A549 (cell line): ENCODE data around the gene PAK2. TPM values are rescaled to one million over a fixed set of nuclear protein-coding genes. Genes with fewer than 3 reads are reported as not detected.

Experiments
- ATAC-seq, 2 experiments: fragments of 200-7000 bp in 1 of 2; fragments of >200 bp in 1 of 2; cut with Nextera tagmentation in 1 of 2; cut with Tn5 transposase in 1 of 2; 3 replicates each; pipeline versions ENCODE4 v1.8.0 to v1.9.1; 2018 to 2020; ENCODE audit warnings: mild to moderate bottlenecking in 1 of 2, moderate library complexity in 1 of 2
- CTCF ChIA-PET: fragments of 300-600 bp; sonication (Branson Sonifier 250); formaldehyde crosslinking; extraction: SDS; loops from one replicate; lab custom pipeline; 2021; ENCODE audit warnings: antibody characterized with exemption, inconsistent platforms; lab: Yijun Ruan, JAX
- POLR2A ChIA-PET: fragments of 350-600 bp; formaldehyde crosslinking; extraction: SDS; loops from one replicate; lab custom pipeline; 2021; ENCODE audit warnings: antibody characterized with exemption, inconsistent platforms; lab: Yijun Ruan, JAX
- DNase-seq, 2 experiments: peaks; one replicate each; pipeline versions ENCODE4 v3.0.0 to v3.0.0-alpha.2; 2011 to 2016; ENCODE audit warnings: low read depth in 1 of 2, low spot score in 1 of 2
- FAIRE-seq: peaks from 2 replicates; lab custom pipeline; 2011; peaks lifted over from hg19 to GRCh38; lab: Jason Lieb, UNC
- H3K27ac ChIP-seq, 2 experiments: fragments of >200 bp; sonication (Bioruptor Twin); formaldehyde crosslinking; 3 replicates each; pipeline ENCODE4 v1.5.1; 2016 to 2017
- H3K4me1 ChIP-seq: fragments of >200 bp; sonication (Bioruptor Twin); formaldehyde crosslinking; 3 replicates; pipeline ENCODE4 v1.6.1; 2016
- H3K4me2 ChIP-seq: fragments of >200 bp; sonication (Bioruptor Twin); formaldehyde crosslinking; 3 replicates; pipeline ENCODE4 v1.6.1; 2016
- H3K4me3 ChIP-seq: fragments of >200 bp; sonication (Bioruptor Twin); formaldehyde crosslinking; 3 replicates; pipeline ENCODE4 v1.5.1; 2016
- H3K9me3 ChIP-seq: fragments of >200 bp; sonication (Bioruptor Twin); formaldehyde crosslinking; 3 replicates; pipeline ENCODE4 v1.6.1; 2016
- CHD4 ChIP-seq: fragments of 200-600 bp; sonication (generic); IDR thresholded peaks from 2 replicates; pipeline ENCODE4 v1.6.1; 2016; ENCODE audit warnings: antibody characterized with exemption, mild to moderate bottlenecking, borderline replicate concordance
- GATA3 ChIP-seq: IDR thresholded peaks from 2 replicates; pipeline ENCODE4 v1.6.1; 2012; ENCODE audit warnings: borderline replicate concordance
- HDAC2 ChIP-seq: fragments of 200-600 bp; sonication (generic); IDR thresholded peaks from 2 replicates; pipeline ENCODE4 v1.6.1; 2016
- HOXB5 ChIP-seq: fragments of 250-450 bp; sonication (Bioruptor Pico); IDR thresholded peaks from 2 replicates; pipeline ENCODE4 v1.5.0; 2020; ENCODE audit warnings: mild to moderate bottlenecking, moderate library complexity
- JUN ChIP-seq, 2 experiments: fragments of >200 bp; sonication (Bioruptor Twin); formaldehyde crosslinking; IDR thresholded peaks; 2 replicates in 1 of 2; 3 replicates in 1 of 2; pipeline ENCODE4 v1.6.1; 2016 to 2017
- MAFK ChIP-seq: fragments of 450-650 bp; IDR thresholded peaks from 2 replicates; pipeline ENCODE4 v1.6.1; 2014; ENCODE audit not compliant: partially characterized antibody
- NR3C1 ChIP-seq: fragments of >200 bp; sonication (Bioruptor Twin); formaldehyde crosslinking; IDR thresholded peaks from 3 replicates; pipeline ENCODE4 v1.6.1; 2017
- POLR2A ChIP-seq: IDR thresholded peaks from 2 replicates; pipeline ENCODE4 v1.6.1; 2012; ENCODE audit warnings: mild to moderate bottlenecking, low read length
- RAD21 ChIP-seq, 2 experiments: fragments of >200 bp in 1 of 2; sonication (Bioruptor Twin) in 1 of 2; formaldehyde crosslinking in 1 of 2; IDR thresholded peaks in 1 of 2; conservative IDR thresholded peaks in 1 of 2; 2 replicates in 1 of 2; 3 replicates in 1 of 2; pipeline ENCODE4 v1.6.1; 2012 to 2018; ENCODE audit warnings: inconsistent platforms in 1 of 2
- RFX5 ChIP-seq: fragments of 450-650 bp; IDR thresholded peaks from 2 replicates; pipeline ENCODE4 v1.7.1; 2014; ENCODE audit warnings: antibody characterized with exemption, mild to moderate bottlenecking, moderate library complexity
- RNF2 ChIP-seq: fragments of 200-600 bp; sonication (generic); IDR thresholded peaks from 2 replicates; pipeline ENCODE4 v1.6.1; 2016; ENCODE audit warnings: low read depth, mild to moderate bottlenecking, antibody characterized with exemption, moderate library complexity, borderline replicate concordance
- SMC3 ChIP-seq: fragments of >200 bp; sonication (Bioruptor Twin); formaldehyde crosslinking; IDR thresholded peaks from 3 replicates; pipeline ENCODE4 v1.6.1; 2018; ENCODE audit warnings: inconsistent platforms
- SREBF2 ChIP-seq: fragments of 450-650 bp; IDR thresholded peaks from 2 replicates; pipeline ENCODE4 v1.6.1; 2014; ENCODE audit warnings: mild to moderate bottlenecking, moderate library complexity
- TP53 ChIP-seq: fragments of 250-450 bp; sonication (Bioruptor Pico); IDR thresholded peaks from 2 replicates; pipeline ENCODE4 v1.5.0; 2021; ENCODE audit warnings: mild to moderate bottlenecking, moderate library complexity
- ZNF302 ChIP-seq: fragments of 250-450 bp; sonication (Bioruptor Pico); IDR thresholded peaks from 2 replicates; pipeline ENCODE4 v1.9.0; 2021; ENCODE audit warnings: inconsistent platforms, mild to moderate bottlenecking, moderate library complexity
- WGBS: methylation state at CpG from one replicate; pipeline ENCODE4 v1.1.6; 2017; ENCODE audit errors: missing lambda C conversion rate; 5-methylcytosine and 5-hydroxymethylcytosine counted together
- polyA plus RNA-seq, 4 experiments: library from polyadenylated mRNA; depleted of rRNA in 3 of 4; stranded (reverse); fragments of >200 nt; fragmentation: RNase III in 1 of 4; extraction: RNeasy Plus Mini Kit Qiagen cat#74134 plus additional on column Dnase treatment in 1 of 4; gene quantifications; 2 replicates in 3 of 4; 3 replicates in 1 of 4; pipeline ENCODE4 v1.2.3, GENCODE V29; 2011 to 2017
- TF ChIP-seq, protein P1 (sequence below): fragments of >200 bp; sonication (Bioruptor Twin); formaldehyde crosslinking; IDR thresholded peaks from 3 replicates; pipeline ENCODE4 v1.5.1; 2016
- TF ChIP-seq, protein P2 (sequence below): fragments of 200-600 bp; sonication (generic); IDR thresholded peaks from 2 replicates; pipeline ENCODE4 v1.6.1; 2016; ENCODE audit warnings: antibody characterized with exemption, mild to moderate bottlenecking, moderate library complexity
- TF ChIP-seq, protein P3 (sequence below): fragments of >200 bp; sonication (Bioruptor Twin); formaldehyde crosslinking; IDR thresholded peaks from 3 replicates; pipeline ENCODE4 v1.6.1; 2016
- TF ChIP-seq, protein P4 (sequence below): IDR thresholded peaks from 2 replicates; pipeline ENCODE4 v1.6.1; 2012; ENCODE audit warnings: low read depth, borderline replicate concordance

Gene PAK2
- polyA plus RNA-seq, 2 of the 4 experiments (the other 2 are of a cell fraction): 33.0 to 49.8 TPM

DNA sequence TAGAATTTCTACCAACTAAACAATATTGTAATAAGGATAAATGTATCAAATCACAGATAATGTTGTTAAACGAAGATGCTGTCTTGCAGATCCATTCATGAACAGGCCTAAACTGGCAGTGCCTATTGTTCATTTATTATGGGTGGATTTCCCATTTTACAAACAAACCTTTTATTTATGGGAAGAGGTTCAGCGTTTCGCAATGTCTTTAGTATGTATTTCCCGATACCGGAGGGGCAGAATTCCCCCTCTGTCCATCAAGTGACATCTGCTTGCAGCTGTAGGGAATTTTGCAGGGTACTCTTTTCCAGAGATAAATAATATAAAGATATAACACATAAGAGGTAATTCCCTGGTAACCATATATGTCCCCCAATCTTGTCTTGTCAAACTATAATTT, 33.3 kb upstream of the PAK2 start:
- no peak for ATAC-seq
- Histone ChIP-seq H3K4me2 (no peak overlapping the region), H3K4me3 (no peak overlapping the region), H3K9me3 (no peaks in the 10 kb centered on the region), H3K27ac (no peak overlapping the region), H3K4me1 (0 out of 3 replicates have a peak, but pooled peaks cover 3% of the 10 kb centered on the region)
- TF ChIP-seq NR3C1 (no peak), TP53 (CRISPR knock-in tag) (no peak), MAFK (no peak)
- no peak for DNase-seq
- ChIA-PET POLR2A (no interaction called here), CTCF (interaction anchor here (3.4 kb wide), 1 partner anchor 97 kb away, joined by 14 read pairs; no protein-coding TSS in a partner anchor)
- 81% methylated on average over 5 of the region's 5 CpGs for whole genome bisulfite sequencing
- no peak for FAIRE-seq

DNA sequence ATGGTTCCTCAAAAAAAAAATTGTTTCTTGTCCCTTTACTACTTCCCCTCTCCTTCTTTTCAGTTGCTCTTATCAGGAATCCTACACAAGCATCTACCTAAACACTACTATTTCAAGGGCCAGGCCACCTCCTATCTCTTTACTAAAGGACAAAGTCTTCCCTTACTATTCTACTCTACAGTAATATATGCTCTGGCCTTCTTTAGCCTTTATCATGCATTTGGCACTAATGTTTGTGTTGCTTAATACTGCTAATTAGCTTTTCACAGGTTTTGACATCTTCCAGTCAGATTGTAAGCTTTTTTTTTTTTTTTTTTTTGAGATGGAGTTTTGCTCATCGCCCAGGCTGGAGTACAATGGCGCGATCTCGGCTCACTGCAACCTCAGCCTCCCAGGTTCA, 32.9 kb upstream of the PAK2 start:
- Histone ChIP-seq H3K4me1 (0 out of 3 replicates have a peak, but pooled peaks cover 3% of the 10 kb centered on the region), H3K4me3 (no peak overlapping the region), H3K4me2 (no peak overlapping the region), H3K27ac (no peak overlapping the region), H3K9me3 (no peaks in the 10 kb centered on the region)
- DNase-seq: no peak
- ChIA-PET CTCF (interaction anchor here (2.2 to 3.4 kb wide), 2 partner anchors 22 to 98 kb away, joined by 12 to 14 read pairs; no protein-coding TSS in a partner anchor), POLR2A (no interaction called here)
- ATAC-seq: no peak
- no peak for FAIRE-seq
- 96% methylated on average over 4 of the region's 4 CpGs for WGBS
- TF ChIP-seq SREBF2: no peak
- TF ChIP-seq, all 56 proteins: peak for 0

DNA sequence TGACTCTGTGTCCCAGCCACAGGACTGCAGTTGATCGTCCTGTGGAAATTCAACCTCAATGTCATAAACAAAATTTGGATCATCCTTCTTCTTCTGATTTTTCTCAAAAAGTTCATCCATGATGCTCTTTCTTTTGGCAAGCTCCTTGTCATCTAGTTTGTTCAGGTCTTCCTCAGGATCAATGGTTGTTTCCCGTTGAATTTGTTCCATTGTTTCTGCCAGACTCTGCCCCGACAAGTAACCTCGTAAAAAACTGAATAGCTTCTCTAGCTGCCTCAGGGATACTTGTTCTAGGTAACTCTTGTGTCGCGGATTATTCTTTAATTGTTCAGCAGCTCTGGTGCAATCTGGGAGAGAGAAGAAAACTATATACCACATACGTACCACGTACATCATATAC, 32.1 kb upstream of the PAK2 start:
- Histone ChIP-seq H3K27ac (no peak overlapping the region), H3K4me3 (no peak overlapping the region), H3K9me3 (no peaks in the 10 kb centered on the region), H3K4me1 (0 out of 3 replicates have a peak, but pooled peaks cover 3% of the 10 kb centered on the region), H3K4me2 (no peak overlapping the region)
- TF ChIP-seq RAD21 (conservative IDR thresholded peaks at IDR 0.05 in 1 of 2, IDR thresholded peaks at IDR 0.05 in 1 of 2) (no peak), JUN (IDR thresholded peaks at IDR 0.05) (no peak), HDAC2 (no peak), HOXB5 (no peak), ZNF302 (no peak), RNF2 (no peak), RFX5 (no peak), TP53 (CRISPR knock-in tag) (no peak), CHD4 (no peak), POLR2A (no peak), GATA3 (no peak), SMC3 (no peak), NR3C1 (no peak)
- TF ChIP-seq, protein P1, sequence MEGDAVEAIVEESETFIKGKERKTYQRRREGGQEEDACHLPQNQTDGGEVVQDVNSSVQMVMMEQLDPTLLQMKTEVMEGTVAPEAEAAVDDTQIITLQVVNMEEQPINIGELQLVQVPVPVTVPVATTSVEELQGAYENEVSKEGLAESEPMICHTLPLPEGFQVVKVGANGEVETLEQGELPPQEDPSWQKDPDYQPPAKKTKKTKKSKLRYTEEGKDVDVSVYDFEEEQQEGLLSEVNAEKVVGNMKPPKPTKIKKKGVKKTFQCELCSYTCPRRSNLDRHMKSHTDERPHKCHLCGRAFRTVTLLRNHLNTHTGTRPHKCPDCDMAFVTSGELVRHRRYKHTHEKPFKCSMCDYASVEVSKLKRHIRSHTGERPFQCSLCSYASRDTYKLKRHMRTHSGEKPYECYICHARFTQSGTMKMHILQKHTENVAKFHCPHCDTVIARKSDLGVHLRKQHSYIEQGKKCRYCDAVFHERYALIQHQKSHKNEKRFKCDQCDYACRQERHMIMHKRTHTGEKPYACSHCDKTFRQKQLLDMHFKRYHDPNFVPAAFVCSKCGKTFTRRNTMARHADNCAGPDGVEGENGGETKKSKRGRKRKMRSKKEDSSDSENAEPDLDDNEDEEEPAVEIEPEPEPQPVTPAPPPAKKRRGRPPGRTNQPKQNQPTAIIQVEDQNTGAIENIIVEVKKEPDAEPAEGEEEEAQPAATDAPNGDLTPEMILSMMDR: no peak
- TF ChIP-seq, protein P2, sequence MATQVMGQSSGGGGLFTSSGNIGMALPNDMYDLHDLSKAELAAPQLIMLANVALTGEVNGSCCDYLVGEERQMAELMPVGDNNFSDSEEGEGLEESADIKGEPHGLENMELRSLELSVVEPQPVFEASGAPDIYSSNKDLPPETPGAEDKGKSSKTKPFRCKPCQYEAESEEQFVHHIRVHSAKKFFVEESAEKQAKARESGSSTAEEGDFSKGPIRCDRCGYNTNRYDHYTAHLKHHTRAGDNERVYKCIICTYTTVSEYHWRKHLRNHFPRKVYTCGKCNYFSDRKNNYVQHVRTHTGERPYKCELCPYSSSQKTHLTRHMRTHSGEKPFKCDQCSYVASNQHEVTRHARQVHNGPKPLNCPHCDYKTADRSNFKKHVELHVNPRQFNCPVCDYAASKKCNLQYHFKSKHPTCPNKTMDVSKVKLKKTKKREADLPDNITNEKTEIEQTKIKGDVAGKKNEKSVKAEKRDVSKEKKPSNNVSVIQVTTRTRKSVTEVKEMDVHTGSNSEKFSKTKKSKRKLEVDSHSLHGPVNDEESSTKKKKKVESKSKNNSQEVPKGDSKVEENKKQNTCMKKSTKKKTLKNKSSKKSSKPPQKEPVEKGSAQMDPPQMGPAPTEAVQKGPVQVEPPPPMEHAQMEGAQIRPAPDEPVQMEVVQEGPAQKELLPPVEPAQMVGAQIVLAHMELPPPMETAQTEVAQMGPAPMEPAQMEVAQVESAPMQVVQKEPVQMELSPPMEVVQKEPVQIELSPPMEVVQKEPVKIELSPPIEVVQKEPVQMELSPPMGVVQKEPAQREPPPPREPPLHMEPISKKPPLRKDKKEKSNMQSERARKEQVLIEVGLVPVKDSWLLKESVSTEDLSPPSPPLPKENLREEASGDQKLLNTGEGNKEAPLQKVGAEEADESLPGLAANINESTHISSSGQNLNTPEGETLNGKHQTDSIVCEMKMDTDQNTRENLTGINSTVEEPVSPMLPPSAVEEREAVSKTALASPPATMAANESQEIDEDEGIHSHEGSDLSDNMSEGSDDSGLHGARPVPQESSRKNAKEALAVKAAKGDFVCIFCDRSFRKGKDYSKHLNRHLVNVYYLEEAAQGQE: no peak
- TF ChIP-seq, protein P3, sequence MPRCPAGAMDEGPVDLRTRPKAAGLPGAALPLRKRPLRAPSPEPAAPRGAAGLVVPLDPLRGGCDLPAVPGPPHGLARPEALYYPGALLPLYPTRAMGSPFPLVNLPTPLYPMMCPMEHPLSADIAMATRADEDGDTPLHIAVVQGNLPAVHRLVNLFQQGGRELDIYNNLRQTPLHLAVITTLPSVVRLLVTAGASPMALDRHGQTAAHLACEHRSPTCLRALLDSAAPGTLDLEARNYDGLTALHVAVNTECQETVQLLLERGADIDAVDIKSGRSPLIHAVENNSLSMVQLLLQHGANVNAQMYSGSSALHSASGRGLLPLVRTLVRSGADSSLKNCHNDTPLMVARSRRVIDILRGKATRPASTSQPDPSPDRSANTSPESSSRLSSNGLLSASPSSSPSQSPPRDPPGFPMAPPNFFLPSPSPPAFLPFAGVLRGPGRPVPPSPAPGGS: no peak
- TF ChIP-seq, protein P4, sequence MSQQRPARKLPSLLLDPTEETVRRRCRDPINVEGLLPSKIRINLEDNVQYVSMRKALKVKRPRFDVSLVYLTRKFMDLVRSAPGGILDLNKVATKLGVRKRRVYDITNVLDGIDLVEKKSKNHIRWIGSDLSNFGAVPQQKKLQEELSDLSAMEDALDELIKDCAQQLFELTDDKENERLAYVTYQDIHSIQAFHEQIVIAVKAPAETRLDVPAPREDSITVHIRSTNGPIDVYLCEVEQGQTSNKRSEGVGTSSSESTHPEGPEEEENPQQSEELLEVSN: no peak
- no peak for DNase-seq
- ChIA-PET CTCF (interaction anchor here (2.2 to 3.4 kb wide), 2 partner anchors 23 to 98 kb away, joined by 12 to 14 read pairs; no protein-coding TSS in a partner anchor), POLR2A (no interaction called here)
- no peak for FAIRE-seq
- 90% methylated on average over 8 of the region's 8 CpGs for WGBS
- ATAC-seq: no peak
